SK-N-SH (cell line): ENCODE measurements around the gene CCDC34. TPM values are rescaled to one million over a fixed set of nuclear protein-coding genes. Genes with fewer than 3 reads are reported as not detected.

ENCODE experiments used
- CTCF ChIA-PET: fragments of 300-600, 350-600 bp; formaldehyde crosslinking; extraction: SDS; loops from one replicate; lab custom pipeline; 2021; lab: Yijun Ruan, JAX
- POLR2A ChIA-PET: fragments of 350-600 bp; sonication (Branson Sonifier 250); formaldehyde crosslinking; extraction: SDS; loops from one replicate; lab custom pipeline; 2020; ENCODE audit warnings: antibody characterized with exemption, inconsistent platforms; lab: Yijun Ruan, JAX
- DNase-seq: peaks from one replicate; pipeline ENCODE4 v3.0.0; 2012
- H2AFZ ChIP-seq: fragments of 200-600 bp; sonication (generic); 2 replicates; pipeline ENCODE4 v1.8.1; 2016; ENCODE audit warnings: antibody characterized with exemption, mild to moderate bottlenecking, low read depth
- H3F3A ChIP-seq: fragments of 200-600 bp; sonication (generic); replicated peaks from 2 replicates; pipeline ENCODE3; 2016; ENCODE audit warnings: antibody characterized with exemption, mild to moderate bottlenecking; ENCODE audit not compliant: insufficient read depth
- H3K27ac ChIP-seq, 2 experiments: fragments of 200-500 bp in 1 of 2; fragments of 200-600 bp in 1 of 2; sonication (Bioruptor generic) in 1 of 2; sonication (generic), shearing (Covaris generic) in 1 of 2; 2 replicates each; pipeline versions ENCODE4 v1.5.1 to v1.6.1; 2014 to 2016; ENCODE audit warnings: low read depth in 2 of 2, inconsistent platforms in 1 of 2, low read length in 1 of 2, mild to moderate bottlenecking in 1 of 2, mixed read lengths in 1 of 2
- H3K27me3 ChIP-seq: fragments of 200-600 bp; sonication (generic), shearing (Covaris generic); 2 replicates; pipeline ENCODE4 v1.6.1; 2016; ENCODE audit warnings: mixed run types; ENCODE audit not compliant: insufficient read depth
- H3K36me3 ChIP-seq, 2 experiments: fragments of 200-500 bp in 1 of 2; fragments of 200-600 bp in 1 of 2; sonication (Bioruptor generic) in 1 of 2; sonication (generic) in 1 of 2; replicated peaks in 1 of 2; 2 replicates each; pipeline versions ENCODE3 to v1.5.1; 2014 to 2016; ENCODE audit warnings: low read length in 1 of 2, mild to moderate bottlenecking in 1 of 2; ENCODE audit not compliant: insufficient read depth in 2 of 2, control insufficient read depth in 1 of 2
- H3K4me1 ChIP-seq, 2 experiments: fragments of 200-500 bp in 1 of 2; fragments of 200-600 bp in 1 of 2; sonication (Bioruptor generic) in 1 of 2; sonication (generic), shearing (Covaris generic) in 1 of 2; 2 replicates each; pipeline versions ENCODE4 v1.5.1 to v1.6.1; 2014 to 2016; ENCODE audit warnings: low read depth in 1 of 2, low read length in 1 of 2, mixed run types in 1 of 2; ENCODE audit not compliant: insufficient read depth in 2 of 2, control insufficient read depth in 1 of 2
- H3K4me2 ChIP-seq: fragments of 200-600 bp; sonication (generic), shearing (Covaris generic); 2 replicates; pipeline ENCODE4 v1.6.1; 2017; ENCODE audit warnings: mixed run types
- H3K4me3 ChIP-seq, 2 experiments: fragments of 200-500 bp in 1 of 2; fragments of 200-600 bp in 1 of 2; sonication (Bioruptor generic) in 1 of 2; sonication (generic), shearing (Covaris generic) in 1 of 2; 2 replicates each; pipeline versions ENCODE4 v1.5.1 to v1.8.1; 2014 to 2016; ENCODE audit warnings: low read depth in 2 of 2, inconsistent platforms in 1 of 2, low read length in 1 of 2, mild to moderate bottlenecking in 1 of 2, mixed read lengths in 1 of 2, moderate library complexity in 1 of 2
- H3K79me2 ChIP-seq: fragments of 200-600 bp; sonication (generic); 2 replicates; pipeline ENCODE4 v1.8.1; 2017; ENCODE audit warnings: mild to moderate bottlenecking; ENCODE audit not compliant: insufficient read depth
- H3K9ac ChIP-seq: fragments of 200-600 bp; sonication (generic); 2 replicates; pipeline ENCODE4 v1.6.1; 2017; ENCODE audit warnings: mixed run types
- H3K9me2 ChIP-seq: fragments of 200-600 bp; sonication (generic); 2 replicates; pipeline ENCODE4 v1.6.1; 2017; ENCODE audit warnings: mixed run types
- H3K9me3 ChIP-seq: fragments of 200-600 bp; sonication (generic); 2 replicates; pipeline ENCODE4 v1.6.1; 2017; ENCODE audit warnings: mixed run types, mild to moderate bottlenecking, moderate library complexity
- H4K20me1 ChIP-seq: fragments of 200-600 bp; sonication (generic); 2 replicates; pipeline ENCODE4 v1.6.1; 2017; ENCODE audit warnings: mild to moderate bottlenecking, mixed run types; ENCODE audit not compliant: insufficient read depth
- CHD2 ChIP-seq: fragments of 150-350 bp; IDR thresholded peaks from 2 replicates; pipeline ENCODE4 v1.6.1; 2018; ENCODE audit warnings: low read length; ENCODE audit not compliant: partially characterized antibody
- ELF1 ChIP-seq: IDR thresholded peaks from 2 replicates; pipeline ENCODE4 v1.4.0; 2012
- EZH2phosphoT487 ChIP-seq: fragments of 200-600 bp; sonication (generic); IDR thresholded peaks from 2 replicates; pipeline ENCODE4 v1.6.1; 2017; ENCODE audit warnings: low read depth, mixed run types, mild to moderate bottlenecking, antibody characterized with exemption, moderate library complexity, borderline replicate concordance
- FOSL2 ChIP-seq: IDR thresholded peaks from 2 replicates; pipeline ENCODE4 v1.4.0; 2012; ENCODE audit warnings: low read depth, mild to moderate bottlenecking, moderate library complexity, borderline replicate concordance
- GATA2 ChIP-seq: sonication (generic); formaldehyde crosslinking; IDR thresholded peaks from 2 replicates; pipeline ENCODE4 v1.5.0; 2020; ENCODE audit warnings: mild to moderate bottlenecking, missing genetic modification reagents
- MEF2A ChIP-seq: IDR thresholded peaks from 2 replicates; pipeline ENCODE4 v1.4.0; 2012; ENCODE audit warnings: low read depth, borderline replicate concordance
- MXI1 ChIP-seq: IDR thresholded peaks from 2 replicates; pipeline ENCODE4 v1.6.1; 2012; ENCODE audit warnings: mild to moderate bottlenecking, low read depth, low read length, improper control_type of control experiment
- NFIC ChIP-seq: IDR thresholded peaks from 2 replicates; pipeline ENCODE4 v1.4.0; 2012; ENCODE audit warnings: borderline replicate concordance
- RAD21 ChIP-seq: IDR thresholded peaks from 2 replicates; pipeline ENCODE4 v1.6.1; 2012; ENCODE audit warnings: mild to moderate bottlenecking, low read length
- SIN3A ChIP-seq: IDR thresholded peaks from 2 replicates; pipeline ENCODE4 v1.6.1; 2012; ENCODE audit warnings: low read depth, mild to moderate bottlenecking, low read length, moderate library complexity, borderline replicate concordance
- TCF12 ChIP-seq: IDR thresholded peaks from 2 replicates; pipeline ENCODE4 v1.4.0; 2012
- WGBS: methylation state at CpG from one replicate; pipeline ENCODE4 v1.1.6; 2017; ENCODE audit warnings: low lambda C conversion rate; 5-methylcytosine and 5-hydroxymethylcytosine counted together
- polyA plus RNA-seq, 3 experiments: library from polyadenylated mRNA; depleted of rRNA; stranded (reverse); fragments of >200 nt; gene quantifications; 2 replicates each; pipeline ENCODE4 v1.2.3, GENCODE V29; 2012
- TF ChIP-seq, protein P1 (sequence below): fragments of 200-600 bp; sonication (generic); IDR thresholded peaks from 2 replicates; pipeline ENCODE4 v1.6.1; 2017; ENCODE audit warnings: antibody characterized with exemption, mild to moderate bottlenecking, moderate library complexity
- TF ChIP-seq, protein P2 (sequence below): IDR thresholded peaks from 2 replicates; pipeline ENCODE4 v1.4.0; 2012; ENCODE audit warnings: low read depth, borderline replicate concordance
- TF ChIP-seq, protein P3 (sequence below): fragments of 150-350 bp; IDR thresholded peaks from 2 replicates; pipeline ENCODE4 v1.6.1; 2016; ENCODE audit warnings: mild to moderate bottlenecking, low read depth, low read length
- TF ChIP-seq, protein P4 (sequence below): IDR thresholded peaks from 2 replicates; pipeline ENCODE4 v1.4.0; 2012; ENCODE audit warnings: low read depth
- TF ChIP-seq, protein P5 (sequence below): IDR thresholded peaks from 2 replicates; pipeline ENCODE4 v1.4.0; 2012; ENCODE audit warnings: low read depth, borderline replicate concordance
- TF ChIP-seq, protein P6 (sequence below): fragments of 150-350 bp; IDR thresholded peaks from 2 replicates; pipeline ENCODE4 v1.6.1; 2017; ENCODE audit warnings: antibody characterized with exemption, low read length, low read depth, borderline replicate concordance

CCDC34 gene
- polyA plus RNA-seq, 1 of the 3 experiments (the other 2 are of a cell fraction): 6.7 TPM

DNA sequence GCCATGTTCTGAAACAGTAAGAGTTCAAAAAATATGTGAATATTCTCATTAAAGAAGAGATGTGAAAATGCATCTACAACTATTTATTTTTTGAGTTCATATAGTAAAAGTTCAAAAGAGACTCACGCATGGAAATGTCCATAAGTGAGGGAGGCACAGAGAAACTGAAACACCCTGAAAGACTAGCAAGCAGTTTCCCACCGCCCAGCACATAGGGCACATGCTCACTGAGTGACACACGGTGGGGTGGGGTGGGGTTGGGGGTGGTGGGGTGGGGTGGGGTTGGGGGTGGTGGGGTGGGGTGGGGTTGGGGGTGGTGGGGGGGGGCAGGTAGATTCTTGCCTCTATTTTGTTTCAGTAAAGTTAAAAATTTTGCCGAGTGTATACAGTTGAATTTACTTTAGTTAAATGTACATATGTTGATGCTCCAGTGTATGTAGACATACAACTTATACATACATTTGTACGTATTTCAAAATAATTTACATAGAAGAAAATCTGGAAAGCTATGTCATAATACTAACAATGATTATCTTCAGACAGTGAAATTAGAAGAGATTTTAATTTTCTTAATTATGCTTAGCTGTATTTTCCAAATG, 6.3 kb downstream of the CCDC34 start:
- Histone ChIP-seq H4K20me1 (no peaks in the 10 kb centered on the region), H3K4me2 (no peak overlapping the region), H3K9me2 (no peaks in the 10 kb centered on the region), H3K4me3 (no peak overlapping the region), H2AFZ (no peak overlapping the region), H3K36me3 (no peaks in the 10 kb centered on the region), H3K79me2 (peaks cover 2% of the 10 kb centered on the region; the same call in 1 of the 2 replicates), H3K4me1 (peaks cover 5 to 13% of the 10 kb centered on the region in 2 experiments; a peak in 3 of 4 replicates), H3F3A (peaks cover 10% of the 10 kb centered on the region), H3K9ac (no peak overlapping the region), H3K9me3 (no peaks in the 10 kb centered on the region), H3K27ac (no peak overlapping the region), H3K27me3 (no peaks in the 10 kb centered on the region)
- 89% methylated on average over 5 of the region's 5 CpGs for WGBS
- DNase-seq: no peak
- ChIA-PET POLR2A (no interaction called here), CTCF (no interaction called here)
- TF ChIP-seq MEF2A (no peak), GATA2 (CRISPR knock-in tag) (no peak), FOSL2 (no peak), SIN3A (no peak), ELF1 (no peak), EZH2phosphoT487 (no peak), TCF12 (no peak), CHD2 (no peak), RAD21 (no peak), MXI1 (no peak), NFIC (no peak)
- TF ChIP-seq, protein P1, sequence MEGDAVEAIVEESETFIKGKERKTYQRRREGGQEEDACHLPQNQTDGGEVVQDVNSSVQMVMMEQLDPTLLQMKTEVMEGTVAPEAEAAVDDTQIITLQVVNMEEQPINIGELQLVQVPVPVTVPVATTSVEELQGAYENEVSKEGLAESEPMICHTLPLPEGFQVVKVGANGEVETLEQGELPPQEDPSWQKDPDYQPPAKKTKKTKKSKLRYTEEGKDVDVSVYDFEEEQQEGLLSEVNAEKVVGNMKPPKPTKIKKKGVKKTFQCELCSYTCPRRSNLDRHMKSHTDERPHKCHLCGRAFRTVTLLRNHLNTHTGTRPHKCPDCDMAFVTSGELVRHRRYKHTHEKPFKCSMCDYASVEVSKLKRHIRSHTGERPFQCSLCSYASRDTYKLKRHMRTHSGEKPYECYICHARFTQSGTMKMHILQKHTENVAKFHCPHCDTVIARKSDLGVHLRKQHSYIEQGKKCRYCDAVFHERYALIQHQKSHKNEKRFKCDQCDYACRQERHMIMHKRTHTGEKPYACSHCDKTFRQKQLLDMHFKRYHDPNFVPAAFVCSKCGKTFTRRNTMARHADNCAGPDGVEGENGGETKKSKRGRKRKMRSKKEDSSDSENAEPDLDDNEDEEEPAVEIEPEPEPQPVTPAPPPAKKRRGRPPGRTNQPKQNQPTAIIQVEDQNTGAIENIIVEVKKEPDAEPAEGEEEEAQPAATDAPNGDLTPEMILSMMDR: no peak
- TF ChIP-seq, protein P2, sequence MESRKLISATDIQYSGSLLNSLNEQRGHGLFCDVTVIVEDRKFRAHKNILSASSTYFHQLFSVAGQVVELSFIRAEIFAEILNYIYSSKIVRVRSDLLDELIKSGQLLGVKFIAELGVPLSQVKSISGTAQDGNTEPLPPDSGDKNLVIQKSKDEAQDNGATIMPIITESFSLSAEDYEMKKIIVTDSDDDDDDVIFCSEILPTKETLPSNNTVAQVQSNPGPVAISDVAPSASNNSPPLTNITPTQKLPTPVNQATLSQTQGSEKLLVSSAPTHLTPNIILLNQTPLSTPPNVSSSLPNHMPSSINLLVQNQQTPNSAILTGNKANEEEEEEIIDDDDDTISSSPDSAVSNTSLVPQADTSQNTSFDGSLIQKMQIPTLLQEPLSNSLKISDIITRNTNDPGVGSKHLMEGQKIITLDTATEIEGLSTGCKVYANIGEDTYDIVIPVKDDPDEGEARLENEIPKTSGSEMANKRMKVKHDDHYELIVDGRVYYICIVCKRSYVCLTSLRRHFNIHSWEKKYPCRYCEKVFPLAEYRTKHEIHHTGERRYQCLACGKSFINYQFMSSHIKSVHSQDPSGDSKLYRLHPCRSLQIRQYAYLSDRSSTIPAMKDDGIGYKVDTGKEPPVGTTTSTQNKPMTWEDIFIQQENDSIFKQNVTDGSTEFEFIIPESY: no peak
- TF ChIP-seq, protein P3, sequence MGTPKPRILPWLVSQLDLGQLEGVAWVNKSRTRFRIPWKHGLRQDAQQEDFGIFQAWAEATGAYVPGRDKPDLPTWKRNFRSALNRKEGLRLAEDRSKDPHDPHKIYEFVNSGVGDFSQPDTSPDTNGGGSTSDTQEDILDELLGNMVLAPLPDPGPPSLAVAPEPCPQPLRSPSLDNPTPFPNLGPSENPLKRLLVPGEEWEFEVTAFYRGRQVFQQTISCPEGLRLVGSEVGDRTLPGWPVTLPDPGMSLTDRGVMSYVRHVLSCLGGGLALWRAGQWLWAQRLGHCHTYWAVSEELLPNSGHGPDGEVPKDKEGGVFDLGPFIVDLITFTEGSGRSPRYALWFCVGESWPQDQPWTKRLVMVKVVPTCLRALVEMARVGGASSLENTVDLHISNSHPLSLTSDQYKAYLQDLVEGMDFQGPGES: no peak
- TF ChIP-seq, protein P4, sequence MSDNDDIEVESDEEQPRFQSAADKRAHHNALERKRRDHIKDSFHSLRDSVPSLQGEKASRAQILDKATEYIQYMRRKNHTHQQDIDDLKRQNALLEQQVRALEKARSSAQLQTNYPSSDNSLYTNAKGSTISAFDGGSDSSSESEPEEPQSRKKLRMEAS: no peak
- TF ChIP-seq, protein P5, sequence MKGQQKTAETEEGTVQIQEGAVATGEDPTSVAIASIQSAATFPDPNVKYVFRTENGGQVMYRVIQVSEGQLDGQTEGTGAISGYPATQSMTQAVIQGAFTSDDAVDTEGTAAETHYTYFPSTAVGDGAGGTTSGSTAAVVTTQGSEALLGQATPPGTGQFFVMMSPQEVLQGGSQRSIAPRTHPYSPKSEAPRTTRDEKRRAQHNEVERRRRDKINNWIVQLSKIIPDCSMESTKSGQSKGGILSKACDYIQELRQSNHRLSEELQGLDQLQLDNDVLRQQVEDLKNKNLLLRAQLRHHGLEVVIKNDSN: no peak
- TF ChIP-seq, protein P6, sequence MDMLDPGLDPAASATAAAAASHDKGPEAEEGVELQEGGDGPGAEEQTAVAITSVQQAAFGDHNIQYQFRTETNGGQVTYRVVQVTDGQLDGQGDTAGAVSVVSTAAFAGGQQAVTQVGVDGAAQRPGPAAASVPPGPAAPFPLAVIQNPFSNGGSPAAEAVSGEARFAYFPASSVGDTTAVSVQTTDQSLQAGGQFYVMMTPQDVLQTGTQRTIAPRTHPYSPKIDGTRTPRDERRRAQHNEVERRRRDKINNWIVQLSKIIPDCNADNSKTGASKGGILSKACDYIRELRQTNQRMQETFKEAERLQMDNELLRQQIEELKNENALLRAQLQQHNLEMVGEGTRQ: no peak
